HepG2 (cell line): ENCODE results near the gene MVP. TPM values are rescaled to one million over a fixed set of nuclear protein-coding genes. Genes with fewer than 3 reads are reported as not detected.

Experiments
- ATAC-seq: fragments of 200-7000 bp; cut with Tn5 transposase; 3 replicates; pipeline ENCODE4 v1.9.1; 2020; ENCODE audit warnings: mild to moderate bottlenecking, moderate library complexity
- BruUV-seq: library from RNA; stranded (reverse); fragments of 400-500 nt; replicated peaks from 2 replicates; lab custom pipeline; 2021; lab: Mats Ljungman, UMichigan
- CTCF ChIA-PET: fragments of 300-600 bp; formaldehyde crosslinking; extraction: SDS; loops from one replicate; lab custom pipeline; 2021; ENCODE audit warnings: low total read pairs, inconsistent platforms, low intra/inter-chr PET ratio; lab: Yijun Ruan, JAX
- POLR2A ChIA-PET: fragments of 350-600 bp; sonication (Branson Sonifier 250); formaldehyde crosslinking; loops from one replicate; lab custom pipeline; 2020; ENCODE audit warnings: antibody characterized with exemption, inconsistent platforms; lab: Yijun Ruan, JAX
- DNase-seq: peaks from one replicate; pipeline ENCODE4 v3.0.0-alpha.2; 2015; ENCODE audit warnings: low spot score
- FAIRE-seq: peaks from 3 replicates; lab custom pipeline; 2011; peaks lifted over from hg19 to GRCh38; lab: Jason Lieb, UNC
- H2AFZ ChIP-seq: one replicate; pipeline ENCODE4 v1.6.1; 2011; ENCODE audit warnings: low read length, inconsistent platforms
- H3K27ac ChIP-seq: fragments of 300-600 bp; 3 replicates; pipeline ENCODE4 v1.8.0; 2011; ENCODE audit warnings: mixed run types, mild to moderate bottlenecking, mixed read lengths, low read length, inconsistent platforms; ENCODE audit not compliant: insufficient read depth; ENCODE audit errors: extremely low read length
- H3K27me3 ChIP-seq, 2 experiments: fragments of 200-600 bp in 1 of 2; 2 replicates in 1 of 2; 3 replicates in 1 of 2; pipeline versions ENCODE4 v1.6.0 to v1.8.0; 2011; ENCODE audit warnings: low read length in 2 of 2, mild to moderate bottlenecking in 2 of 2, moderate library complexity in 2 of 2, inconsistent platforms in 1 of 2; ENCODE audit not compliant: insufficient read depth in 2 of 2, control insufficient read depth in 1 of 2
- H3K36me3 ChIP-seq, 2 experiments: fragments of 200-600 bp in 1 of 2; replicated peaks in 1 of 2; 2 replicates in 1 of 2; 3 replicates in 1 of 2; pipeline versions ENCODE4 v1.5.1 to v1.8.0; 2011; ENCODE audit warnings: low read length in 2 of 2, inconsistent platforms in 1 of 2; ENCODE audit not compliant: insufficient read depth in 2 of 2, control insufficient read depth in 1 of 2
- H3K4me1 ChIP-seq: 2 replicates; pipeline ENCODE4 v1.5.1; 2012; ENCODE audit warnings: low read length, inconsistent platforms; ENCODE audit not compliant: insufficient read depth
- H3K4me2 ChIP-seq: 2 replicates; pipeline ENCODE4 v1.6.0; 2011; ENCODE audit warnings: low read depth, low read length, inconsistent platforms
- H3K4me3 ChIP-seq, 3 experiments: fragments of 200-600 bp in 1 of 3; sonication (generic), shearing (Covaris generic) in 1 of 3; replicated peaks in 1 of 3; 2 replicates each; pipeline ENCODE4 v1.5.1; 2011 to 2016; ENCODE audit warnings: low read length in 3 of 3, inconsistent platforms in 2 of 3, low read depth in 2 of 3, mild to moderate bottlenecking in 2 of 3, control low read depth in 1 of 3, mixed read lengths in 1 of 3; ENCODE audit not compliant: insufficient read depth in 1 of 3
- H3K79me2 ChIP-seq: one replicate; pipeline ENCODE4 v1.6.1; 2011; ENCODE audit warnings: low read length, inconsistent platforms; ENCODE audit not compliant: insufficient read depth
- H3K9ac ChIP-seq: 2 replicates; pipeline ENCODE4 v1.6.0; 2011; ENCODE audit warnings: mild to moderate bottlenecking, low read depth, low read length, inconsistent platforms; ENCODE audit not compliant: insufficient read depth
- H3K9me3 ChIP-seq: 2 replicates; pipeline ENCODE4 v1.5.1; 2012; ENCODE audit warnings: mild to moderate bottlenecking, low read length
- H4K20me1 ChIP-seq: 2 replicates; pipeline ENCODE4 v1.6.0; 2011; ENCODE audit warnings: inconsistent platforms, mild to moderate bottlenecking, low read length, moderate library complexity; ENCODE audit not compliant: insufficient read depth
- ASH2L ChIP-seq: fragments of 300-600, 200-600 bp; sonication (generic); IDR thresholded peaks from 2 replicates; pipeline ENCODE4 v1.7.0; 2017; ENCODE audit warnings: low read depth, mild to moderate bottlenecking, moderate library complexity, mixed read lengths, low read length; ENCODE audit not compliant: insufficient read length
- CEBPZ ChIP-seq: IDR thresholded peaks from 2 replicates; pipeline ENCODE4 v1.6.1; 2012; ENCODE audit warnings: low read length, improper control_type of control experiment
- FLYWCH1 ChIP-seq: sonication (generic); formaldehyde crosslinking; IDR thresholded peaks from 2 replicates; pipeline ENCODE4 v1.8.1; 2023; ENCODE audit warnings: mild to moderate bottlenecking, missing genetic modification reagents
- GLMP ChIP-seq: sonication (generic); formaldehyde crosslinking; IDR thresholded peaks from 2 replicates; pipeline ENCODE4 v1.9.0; 2021; ENCODE audit warnings: missing genetic modification reagents, mild to moderate bottlenecking, borderline replicate concordance
- MLLT10 ChIP-seq: sonication (generic); formaldehyde crosslinking; IDR thresholded peaks from 2 replicates; pipeline ENCODE4 v1.4.0; 2020; ENCODE audit warnings: missing genetic modification reagents
- NR3C1 ChIP-seq: sonication (generic); formaldehyde crosslinking; IDR thresholded peaks from 2 replicates; pipeline ENCODE4 v1.4.0; 2020; ENCODE audit warnings: missing genetic modification reagents
- TEAD2 ChIP-seq: sonication (generic); formaldehyde crosslinking; IDR thresholded peaks from 2 replicates; pipeline ENCODE4 v1.9.0; 2021; ENCODE audit warnings: missing genetic modification reagents
- ZKSCAN8 ChIP-seq: IDR thresholded peaks from 2 replicates; pipeline ENCODE4 v1.6.1; 2016; ENCODE audit warnings: borderline replicate concordance, missing genetic modification reagents, missing compliant biosample characterization
- ZNF138 ChIP-seq: sonication (generic); formaldehyde crosslinking; IDR thresholded peaks from 2 replicates; pipeline ENCODE4 v1.5.0; 2020; ENCODE audit warnings: mild to moderate bottlenecking, low read depth, missing genetic modification reagents
- ZNF251 ChIP-seq: sonication (generic); formaldehyde crosslinking; IDR thresholded peaks from 2 replicates; pipeline ENCODE4 v1.9.0; 2021; ENCODE audit warnings: mild to moderate bottlenecking, missing genetic modification reagents
- ZNF569 ChIP-seq: sonication (generic); formaldehyde crosslinking; IDR thresholded peaks from 2 replicates; pipeline ENCODE4 v1.5.0; 2020; ENCODE audit warnings: mild to moderate bottlenecking, missing genetic modification reagents, moderate library complexity, borderline replicate concordance
- ZNF790 ChIP-seq: sonication (generic); formaldehyde crosslinking; IDR thresholded peaks from 2 replicates; pipeline ENCODE4 v1.8.0; 2022; ENCODE audit warnings: missing genetic modification reagents, mild to moderate bottlenecking, borderline replicate concordance
- ZSCAN20 ChIP-seq: sonication (generic); formaldehyde crosslinking; IDR thresholded peaks from 2 replicates; pipeline ENCODE4 v1.4.0; 2020; ENCODE audit warnings: missing genetic modification reagents, mild to moderate bottlenecking, borderline replicate concordance
- ZSCAN30 ChIP-seq: sonication (generic); formaldehyde crosslinking; IDR thresholded peaks from 2 replicates; pipeline ENCODE4 v1.5.0; 2020; ENCODE audit warnings: mild to moderate bottlenecking, missing genetic modification reagents
- WGBS: methylation state at CpG from one replicate; pipeline ENCODE4 v1.1.6; 2017; ENCODE audit warnings: low lambda C conversion rate; 5-methylcytosine and 5-hydroxymethylcytosine counted together
- in situ Hi-C: cut with HindIII; loops from 2 replicates; pipeline ENCODE4 v1.10.0; 2017; ENCODE audit warnings: low pct_unique_long_range_greater_than_20kb; ENCODE audit not compliant: extremely low pct_ligation_motif_present
- intact Hi-C: fragments of 100-400 bp; cut with micrococcal nuclease; formaldehyde crosslinking; loops from one replicate; pipeline ENCODE4 v1.10.0; 2022; ENCODE audit not compliant: unreplicated experiment
- polyA plus RNA-seq, 8 experiments: library from polyadenylated mRNA; depleted of rRNA in 3 of 8; stranded (reverse) in 7 of 8; unstranded in 1 of 8; fragments of >200 nt; fragmentation: Illumina TruSeq in 4 of 8; extraction: Trizol in 4 of 8; gene quantifications; 2 replicates each; pipeline versions ENCODE4 v1.2.1 to v1.2.3, GENCODE V29; 2011 to 2016; ENCODE audit warnings: low read depth in 4 of 8, missing spikeins in 1 of 8, mixed read lengths in 1 of 8; ENCODE audit not compliant: insufficient read depth in 1 of 8
- total RNA-seq, 5 experiments: library from RNA; depleted of rRNA; stranded (reverse); fragments of >200 nt; fragmentation: Illumina TruSeq; extraction: Trizol; gene quantifications; 2 replicates each; pipeline ENCODE4 v1.2.3, GENCODE V29; 2016; ENCODE audit warnings: low read depth in 1 of 5
- TF ChIP-seq, protein P1 (sequence below): fragments of 450-650 bp; IDR thresholded peaks from 2 replicates; pipeline ENCODE4 v1.6.1; 2017
- TF ChIP-seq, protein P2 (sequence below): sonication (generic); formaldehyde crosslinking; IDR thresholded peaks from 2 replicates; pipeline ENCODE4 v1.9.0; 2022; ENCODE audit warnings: low read depth, missing genetic modification reagents

The MVP gene
- total and polyA plus RNA-seq, 2 of the 13 experiments (the other 11 are each of a cell fraction or from before 2014, with no cell fraction given) = 22.9 to 43.5 TPM

- no TSS peak for BruUV-seq
- 69% methylated on average over 7 of the region's 7 CpGs for WGBS
These were observed 32.4 kb downstream of the MVP start for GRCh38 chr16:29852654-29853053.

More at GRCh38 chr16:29852654-29853053, 32.4 kb downstream of the MVP start:
- Histone ChIP-seq H4K20me1 (no peaks in the 10 kb centered on the region), H3K27ac (no peak overlapping the region), H3K79me2 (no peaks in the 10 kb centered on the region), H3K4me2 (no peak overlapping the region), H3K9ac (no peak overlapping the region), H3K4me3 (no peak overlapping the region), H3K9me3 (no peaks in the 10 kb centered on the region), H3K4me1 (no peaks in the 10 kb centered on the region), H2AFZ (no peak overlapping the region), H3K36me3 (no peaks in the 10 kb centered on the region), H3K27me3 (no peaks in the 10 kb centered on the region)
- FAIRE-seq = no peak
- in situ Hi-C loops (no loop called here), intact Hi-C loops (no loop called here)
- no peak for TF ChIP-seq TEAD2 (CRISPR knock-in tag)
- no peak for TF ChIP-seq FLYWCH1 (CRISPR knock-in tag)
- no peak for TF ChIP-seq ZSCAN30
- TF ChIP-seq ZNF569 (CRISPR knock-in tag) = no peak
- TF ChIP-seq ZNF138 (CRISPR knock-in tag) = no peak
- TF ChIP-seq, protein P1, sequence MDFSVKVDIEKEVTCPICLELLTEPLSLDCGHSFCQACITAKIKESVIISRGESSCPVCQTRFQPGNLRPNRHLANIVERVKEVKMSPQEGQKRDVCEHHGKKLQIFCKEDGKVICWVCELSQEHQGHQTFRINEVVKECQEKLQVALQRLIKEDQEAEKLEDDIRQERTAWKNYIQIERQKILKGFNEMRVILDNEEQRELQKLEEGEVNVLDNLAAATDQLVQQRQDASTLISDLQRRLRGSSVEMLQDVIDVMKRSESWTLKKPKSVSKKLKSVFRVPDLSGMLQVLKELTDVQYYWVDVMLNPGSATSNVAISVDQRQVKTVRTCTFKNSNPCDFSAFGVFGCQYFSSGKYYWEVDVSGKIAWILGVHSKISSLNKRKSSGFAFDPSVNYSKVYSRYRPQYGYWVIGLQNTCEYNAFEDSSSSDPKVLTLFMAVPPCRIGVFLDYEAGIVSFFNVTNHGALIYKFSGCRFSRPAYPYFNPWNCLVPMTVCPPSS = no peak
- TF ChIP-seq, protein P2, sequence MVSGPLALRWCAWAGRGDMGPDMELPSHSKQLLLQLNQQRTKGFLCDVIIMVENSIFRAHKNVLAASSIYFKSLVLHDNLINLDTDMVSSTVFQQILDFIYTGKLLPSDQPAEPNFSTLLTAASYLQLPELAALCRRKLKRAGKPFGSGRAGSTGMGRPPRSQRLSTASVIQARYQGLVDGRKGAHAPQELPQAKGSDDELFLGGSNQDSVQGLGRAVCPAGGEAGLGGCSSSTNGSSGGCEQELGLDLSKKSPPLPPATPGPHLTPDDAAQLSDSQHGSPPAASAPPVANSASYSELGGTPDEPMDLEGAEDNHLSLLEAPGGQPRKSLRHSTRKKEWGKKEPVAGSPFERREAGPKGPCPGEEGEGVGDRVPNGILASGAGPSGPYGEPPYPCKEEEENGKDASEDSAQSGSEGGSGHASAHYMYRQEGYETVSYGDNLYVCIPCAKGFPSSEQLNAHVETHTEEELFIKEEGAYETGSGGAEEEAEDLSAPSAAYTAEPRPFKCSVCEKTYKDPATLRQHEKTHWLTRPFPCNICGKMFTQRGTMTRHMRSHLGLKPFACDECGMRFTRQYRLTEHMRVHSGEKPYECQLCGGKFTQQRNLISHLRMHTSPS (CRISPR knock-in tag) = no peak
- no peak for TF ChIP-seq ZSCAN20
- no peak for TF ChIP-seq ASH2L
- no peak for TF ChIP-seq ZNF790 (CRISPR knock-in tag)
- TF ChIP-seq ZKSCAN8 (CRISPR knock-in tag) = no peak
- TF ChIP-seq NR3C1 = no peak
- no peak for TF ChIP-seq GLMP (CRISPR knock-in tag)
- TF ChIP-seq MLLT10 (CRISPR knock-in tag) = no peak
- TF ChIP-seq ZNF251 (CRISPR knock-in tag) = no peak
- TF ChIP-seq CEBPZ = no peak
- ATAC-seq = no peak
- POLR2A ChIA-PET = interaction anchor here (0.9 kb wide), 1 partner anchor 36 kb away, joined by 3 read pairs; no protein-coding TSS in a partner anchor
- no peak for DNase-seq
- CTCF ChIA-PET = no interaction called here
